H9 (cell line): Measurements from ENCODE around the gene NFRKB. TPM values are rescaled to one million over a fixed set of nuclear protein-coding genes. Genes with fewer than 3 reads are reported as not detected.

Experiments
- DNase-seq: peaks from one replicate; pipeline ENCODE4 v3.0.0-alpha.2; 2017
- H2AFZ ChIP-seq: one replicate; pipeline ENCODE4 v1.6.1; 2013; ENCODE audit warnings: mild to moderate bottlenecking, low read length, control low read depth, moderate library complexity
- H2AK5ac ChIP-seq: 2 replicates; pipeline ENCODE4 v1.6.1; 2013; ENCODE audit warnings: low read length, control low read depth, mixed read lengths; ENCODE audit not compliant: insufficient read length
- H2BK120ac ChIP-seq: one replicate; pipeline ENCODE4 v1.6.1; 2013; ENCODE audit warnings: low read depth, mild to moderate bottlenecking, low read length, control low read depth, inconsistent platforms; ENCODE audit not compliant: poor library complexity, severe bottlenecking
- H2BK12ac ChIP-seq: 2 replicates; pipeline ENCODE4 v1.6.1; 2013; ENCODE audit warnings: low read length, control low read depth, mixed read lengths, low read depth; ENCODE audit not compliant: insufficient read length
- H2BK15ac ChIP-seq: 2 replicates; pipeline ENCODE4 v1.6.1; 2013; ENCODE audit warnings: low read depth, low read length, control low read depth
- H2BK20ac ChIP-seq: one replicate; pipeline ENCODE4 v1.6.1; 2013; ENCODE audit warnings: low read depth, mild to moderate bottlenecking, low read length, control low read depth, inconsistent platforms; ENCODE audit not compliant: poor library complexity, severe bottlenecking
- H2BK5ac ChIP-seq: 2 replicates; pipeline ENCODE4 v1.6.1; 2013; ENCODE audit warnings: low read length, control low read depth, mixed read lengths; ENCODE audit not compliant: insufficient read length
- H3K14ac ChIP-seq: 2 replicates; pipeline ENCODE4 v1.6.1; 2013; ENCODE audit warnings: low read length, control low read depth; ENCODE audit not compliant: insufficient read depth
- H3K18ac ChIP-seq: 2 replicates; pipeline ENCODE4 v1.6.1; 2013; ENCODE audit warnings: low read depth, mild to moderate bottlenecking, mixed read lengths, low read length, control low read depth; ENCODE audit not compliant: insufficient read length
- H3K23ac ChIP-seq: 2 replicates; pipeline ENCODE4 v1.6.1; 2013; ENCODE audit warnings: low read length, control low read depth, mixed read lengths, low read depth; ENCODE audit not compliant: insufficient read length
- H3K23me2 ChIP-seq: 2 replicates; pipeline ENCODE4 v1.6.1; 2013; ENCODE audit warnings: low read depth, mild to moderate bottlenecking, mixed read lengths, low read length, control low read depth; ENCODE audit not compliant: insufficient read length, poor library complexity, severe bottlenecking
- H3K27ac ChIP-seq: 2 replicates; pipeline ENCODE4 v1.5.1; 2013; ENCODE audit warnings: low read length, control low read depth, mixed read lengths, low read depth; ENCODE audit not compliant: insufficient read length
- H3K27me3 ChIP-seq: 2 replicates; pipeline ENCODE4 v1.6.1; 2013; ENCODE audit warnings: low read length, control low read depth, inconsistent platforms; ENCODE audit not compliant: insufficient read depth
- H3K4ac ChIP-seq: 2 replicates; pipeline ENCODE4 v1.6.1; 2013; ENCODE audit warnings: low read depth, mild to moderate bottlenecking, control low read depth, inconsistent platforms, low read length, moderate library complexity
- H3K4me1 ChIP-seq: 2 replicates; pipeline ENCODE4 v1.6.1; 2013; ENCODE audit warnings: low read length, control low read depth, inconsistent platforms; ENCODE audit not compliant: insufficient read depth
- H3K4me2 ChIP-seq: 2 replicates; pipeline ENCODE4 v1.6.1; 2013; ENCODE audit warnings: low read length, control low read depth, mixed read lengths; ENCODE audit not compliant: insufficient read length, insufficient read depth
- H3K56ac ChIP-seq: 2 replicates; pipeline ENCODE4 v1.6.1; 2013; ENCODE audit warnings: low read depth, mild to moderate bottlenecking, mixed read lengths, low read length, control low read depth; ENCODE audit not compliant: insufficient read length
- H3K79me1 ChIP-seq: 2 replicates; pipeline ENCODE4 v1.6.1; 2013; ENCODE audit warnings: low read depth, mild to moderate bottlenecking, moderate library complexity, low read length, control low read depth, inconsistent platforms; ENCODE audit not compliant: insufficient read depth, poor library complexity, severe bottlenecking
- H3K79me2 ChIP-seq: 2 replicates; pipeline ENCODE4 v1.6.1; 2013; ENCODE audit warnings: low read length, control low read depth, inconsistent platforms; ENCODE audit not compliant: insufficient read depth
- H3K9ac ChIP-seq: 2 replicates; pipeline ENCODE4 v1.6.1; 2013; ENCODE audit warnings: low read length, control low read depth, mixed read lengths; ENCODE audit not compliant: insufficient read length; ENCODE audit errors: extremely low read depth
- H3K9me3 ChIP-seq: one replicate; pipeline ENCODE4 v1.6.1; 2013; ENCODE audit warnings: low read depth, low read length, inconsistent platforms; ENCODE audit not compliant: control insufficient read depth
- H3T11ph ChIP-seq: one replicate; pipeline ENCODE4 v1.6.1; 2013; ENCODE audit warnings: mild to moderate bottlenecking, low read length, control low read depth, inconsistent platforms
- H4K20me1 ChIP-seq: one replicate; pipeline ENCODE4 v1.6.1; 2013; ENCODE audit not compliant: control insufficient read depth, insufficient read length, insufficient read depth
- H4K5ac ChIP-seq: 2 replicates; pipeline ENCODE4 v1.6.1; 2013; ENCODE audit warnings: low read depth, mild to moderate bottlenecking, mixed read lengths, low read length, control low read depth; ENCODE audit not compliant: insufficient read length
- H4K8ac ChIP-seq: replicated peaks from 2 replicates; pipeline ENCODE4 v1.6.1; 2013; ENCODE audit warnings: low read length, control low read depth, mixed read lengths, low read depth; ENCODE audit not compliant: insufficient read length
- H4K91ac ChIP-seq: 2 replicates; pipeline ENCODE4 v1.6.1; 2013; ENCODE audit warnings: low read depth, mild to moderate bottlenecking, moderate library complexity, mixed read lengths, low read length, control low read depth; ENCODE audit not compliant: insufficient read length
- H3K27ac Mint-ChIP-seq, 3 experiments: 2 replicates in 2 of 3; 3 replicates in 1 of 3; pipeline ENCODE4 v1.8.0; 2020 to 2021; ENCODE audit warnings: mixed read lengths in 3 of 3, mild to moderate bottlenecking in 1 of 3, moderate library complexity in 1 of 3
- H3K27me3 Mint-ChIP-seq: 2 replicates; pipeline ENCODE4 v1.8.0; 2021; ENCODE audit warnings: low read depth, mild to moderate bottlenecking, moderate library complexity, mixed read lengths
- H3K36me3 Mint-ChIP-seq, 3 experiments: 2 replicates in 2 of 3; 3 replicates in 1 of 3; pipeline ENCODE4 v1.8.0; 2020 to 2021; ENCODE audit warnings: low read depth in 3 of 3, mixed read lengths in 3 of 3; ENCODE audit not compliant: insufficient read depth in 1 of 3
- H3K4me1 Mint-ChIP-seq, 2 experiments: 2 replicates each; pipeline ENCODE4 v1.8.0; 2020; ENCODE audit warnings: mixed read lengths in 2 of 2
- H3K4me3 Mint-ChIP-seq, 2 experiments: 2 replicates in 1 of 2; 3 replicates in 1 of 2; pipeline ENCODE4 v1.8.0; 2020 to 2021; ENCODE audit warnings: mild to moderate bottlenecking in 2 of 2, mixed read lengths in 2 of 2, moderate library complexity in 1 of 2
- H3K9me3 Mint-ChIP-seq, 2 experiments: 2 replicates in 1 of 2; 3 replicates in 1 of 2; pipeline ENCODE4 v1.8.0; 2020; ENCODE audit warnings: mild to moderate bottlenecking in 2 of 2, mixed read lengths in 2 of 2, moderate library complexity in 1 of 2
- CTCF ChIP-seq: fragments of 200-600 bp; sonication (generic); conservative IDR thresholded peaks from 3 replicates; pipeline ENCODE4 v1.8.0; 2021; ENCODE audit warnings: antibody characterized with exemption, mild to moderate bottlenecking
- WGBS: extraction: QIAGEN DNeasy Blood & Tissue Kit; methylation state at CpG from one replicate; pipeline ENCODE4 v1.1.7; 2013; ENCODE audit warnings: missing lambda C conversion rate, low lambda C conversion rate, mixed read lengths; ENCODE audit not compliant: insufficient read length; ENCODE audit errors: extremely low coverage; 5-methylcytosine and 5-hydroxymethylcytosine counted together
- total RNA-seq: library from RNA; stranded (reverse); gene quantifications from 2 replicates; pipeline ENCODE4 v1.2.1, GENCODE V29; 2021

NFRKB gene
- total RNA-seq, 1 experiment from 2014 or later, result 41.0 TPM

GRCh38 chr11:129939510-129939909 is 44.1 kb upstream of the NFRKB start:
- Histone ChIP-seq H3K79me2 (no peaks in the 10 kb centered on the region), H3K27me3 (no peaks in the 10 kb centered on the region), H3K18ac (no peak overlapping the region), H2BK20ac (no peak overlapping the region), H3K79me1 (no peaks in the 10 kb centered on the region), H3K4me2 (no peak overlapping the region), H2AFZ (no peak overlapping the region), H2BK5ac (no peak overlapping the region), H2AK5ac (no peak overlapping the region), H3K4me1 (peaks cover 9% of the 10 kb centered on the region), H4K8ac (no peak overlapping the region), H2BK15ac (no peak overlapping the region), H2BK12ac (no peak overlapping the region), H4K91ac (no peak overlapping the region), H3K4ac (no peak overlapping the region), H4K5ac (no peak overlapping the region), H2BK120ac (no peak overlapping the region), H3K23me2 (no peaks in the 10 kb centered on the region), H3K9ac (no peak overlapping the region), H3K27ac (no peak overlapping the region), H3K56ac (no peak overlapping the region), H3K23ac (no peak overlapping the region), H3T11ph (no peak overlapping the region), H3K14ac (no peak overlapping the region), H3K9me3 (no peaks in the 10 kb centered on the region), H4K20me1 (no peaks in the 10 kb centered on the region)
- Mint-ChIP-seq H3K4me3 (no peak overlapping the region), H3K36me3 (peaks cover 5 to 21% (median 9%) of the 10 kb centered on the region in 3 experiments), H3K9me3 (no peaks in the 10 kb centered on the region), H3K4me1 (peaks cover 27 to 40% of the 10 kb centered on the region in 2 experiments), H3K27ac (peak overlapping the region in 2 of 3 experiments; percentile 13 to 38; a peak in 2 of 7 replicates), H3K27me3 (no peaks in the 10 kb centered on the region)
- WGBS, result no CpG with 5 or more reads among the region's 4 CpGs
- no peak for TF ChIP-seq CTCF
- DNase-seq, result no peak
